C4-2B (cell line): ENCODE results near the gene CPSF2.

ENCODE experiments used
- CTCF ChIP-seq: fragments of 450-650 bp; conservative IDR thresholded peaks from 2 replicates; pipeline ENCODE4 v1.5.1; 2017; ENCODE audit warnings: mild to moderate bottlenecking
- ZFX ChIP-seq: fragments of 450-650 bp; IDR thresholded peaks from 2 replicates; pipeline ENCODE4 v1.6.1; 2017

GRCh38 chr14:92204792-92205191 is 83.0 kb downstream of the CPSF2 start:
- TF ChIP-seq CTCF (no peak), ZFX (no peak)
